H1 (cell line): Measurements from ENCODE around the gene ZNF66.
"Not testable (repeated sequence)": the region's sequence is repeated elsewhere in the genome, so short reads cannot be mapped to it uniquely, and the experiment has no call there.

Experiments used
- ASH2L ChIP-seq: fragments of 200-600, 300-600 bp; sonication (generic); IDR thresholded peaks from one replicate; pipeline ENCODE4 v1.7.1; 2017; ENCODE audit warnings: low read length
- BCL11A ChIP-seq, 2 experiments: IDR thresholded peaks; one replicate each; pipeline ENCODE4 v1.6.1; 2011; ENCODE audit warnings: low read depth in 2 of 2, low read length in 2 of 2, mild to moderate bottlenecking in 2 of 2
- CHD1 ChIP-seq: IDR thresholded peaks from 2 replicates; pipeline ENCODE4 v1.6.1; 2012; ENCODE audit warnings: low read depth, low read length, improper control_type of control experiment
- CHD2 ChIP-seq: IDR thresholded peaks from 2 replicates; pipeline ENCODE4 v1.6.1; 2012; ENCODE audit warnings: low read length, improper control_type of control experiment
- CTBP2 ChIP-seq: IDR thresholded peaks from 2 replicates; pipeline ENCODE4 v1.7.0; 2011; ENCODE audit warnings: borderline replicate concordance, mild to moderate bottlenecking, moderate library complexity, mixed read lengths, low read length; ENCODE audit not compliant: insufficient read depth, insufficient read length
- EGR1 ChIP-seq: IDR thresholded peaks from 2 replicates; pipeline ENCODE4 v1.6.1; 2011; ENCODE audit warnings: low read depth, low read length, borderline replicate concordance
- EP300 ChIP-seq, 2 experiments: IDR thresholded peaks; 1 replicate in 1 of 2; 2 replicates in 1 of 2; pipeline ENCODE4 v1.6.1; 2011 to 2012; ENCODE audit warnings: low read depth in 2 of 2, low read length in 2 of 2, mild to moderate bottlenecking in 2 of 2, borderline replicate concordance in 1 of 2, inconsistent platforms in 1 of 2, moderate library complexity in 1 of 2
- EZH2 ChIP-seq: fragments of 200-600 bp; sonication (generic); IDR thresholded peaks from 2 replicates; pipeline ENCODE4 v1.7.1; 2012; ENCODE audit warnings: low read depth, mild to moderate bottlenecking, moderate library complexity, low read length, inconsistent platforms; ENCODE audit not compliant: severe bottlenecking
- TAF1 ChIP-seq: IDR thresholded peaks from 2 replicates; pipeline ENCODE4 v1.6.1; 2011; ENCODE audit warnings: mild to moderate bottlenecking, low read depth, low read length
- TF ChIP-seq, protein P1 (sequence below), 3 experiments: IDR thresholded peaks; 1 replicate in 2 of 3; 2 replicates in 1 of 3; pipeline versions ENCODE4 v1.5.1 to v1.6.1; 2011; ENCODE audit warnings: low read length in 3 of 3, mild to moderate bottlenecking in 3 of 3, inconsistent platforms in 2 of 3, low read depth in 1 of 3, moderate library complexity in 1 of 3; ENCODE audit not compliant: insufficient read depth in 1 of 3; ENCODE audit errors: control extremely low read depth in 1 of 3
- TF ChIP-seq, protein P2 (sequence below): IDR thresholded peaks from 2 replicates; pipeline ENCODE4 v1.6.1; 2012; ENCODE audit warnings: inconsistent platforms

DNA sequence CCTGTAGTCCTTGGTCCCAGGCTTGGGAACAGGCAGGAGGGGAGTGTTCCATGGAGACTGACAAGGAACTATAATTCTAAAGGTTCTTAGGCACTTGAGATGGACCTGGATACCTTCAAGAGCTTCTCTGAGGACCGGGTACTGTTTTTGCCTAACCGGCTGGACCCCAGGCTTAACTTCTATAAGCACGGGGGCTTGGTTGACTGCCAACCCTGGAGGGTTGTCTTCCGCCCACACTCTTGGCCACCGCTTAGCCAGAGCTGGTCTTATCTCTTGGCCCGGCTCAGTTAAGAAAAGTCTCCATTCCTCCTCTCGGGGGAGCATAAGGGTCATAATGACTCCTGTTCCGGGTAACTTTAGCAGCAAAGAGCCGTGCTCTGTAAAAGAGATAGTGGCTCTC is 23.8 kb upstream of the ZNF66 start:
- not testable (repeated sequence) for TF ChIP-seq CTBP2; ASH2L; CHD1; EP300 (IDR thresholded peaks at IDR 0.05; ENCODE audit: borderline replicate concordance in 1 of 2, low read depth in 2 of 2, low read length in 2 of 2); BCL11A (IDR thresholded peaks at IDR 0.05; ENCODE audit: low read depth in 2 of 2, low read length in 2 of 2); TAF1; EZH2; CHD2; EGR1
- TF ChIP-seq, protein P1, sequence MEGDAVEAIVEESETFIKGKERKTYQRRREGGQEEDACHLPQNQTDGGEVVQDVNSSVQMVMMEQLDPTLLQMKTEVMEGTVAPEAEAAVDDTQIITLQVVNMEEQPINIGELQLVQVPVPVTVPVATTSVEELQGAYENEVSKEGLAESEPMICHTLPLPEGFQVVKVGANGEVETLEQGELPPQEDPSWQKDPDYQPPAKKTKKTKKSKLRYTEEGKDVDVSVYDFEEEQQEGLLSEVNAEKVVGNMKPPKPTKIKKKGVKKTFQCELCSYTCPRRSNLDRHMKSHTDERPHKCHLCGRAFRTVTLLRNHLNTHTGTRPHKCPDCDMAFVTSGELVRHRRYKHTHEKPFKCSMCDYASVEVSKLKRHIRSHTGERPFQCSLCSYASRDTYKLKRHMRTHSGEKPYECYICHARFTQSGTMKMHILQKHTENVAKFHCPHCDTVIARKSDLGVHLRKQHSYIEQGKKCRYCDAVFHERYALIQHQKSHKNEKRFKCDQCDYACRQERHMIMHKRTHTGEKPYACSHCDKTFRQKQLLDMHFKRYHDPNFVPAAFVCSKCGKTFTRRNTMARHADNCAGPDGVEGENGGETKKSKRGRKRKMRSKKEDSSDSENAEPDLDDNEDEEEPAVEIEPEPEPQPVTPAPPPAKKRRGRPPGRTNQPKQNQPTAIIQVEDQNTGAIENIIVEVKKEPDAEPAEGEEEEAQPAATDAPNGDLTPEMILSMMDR (IDR thresholded peaks at IDR 0.05; ENCODE audit: control extremely low read depth in 1 of 3, insufficient read depth in 1 of 3, low read depth in 1 of 3, low read length in 3 of 3), result not testable (repeated sequence)
- TF ChIP-seq, protein P2, sequence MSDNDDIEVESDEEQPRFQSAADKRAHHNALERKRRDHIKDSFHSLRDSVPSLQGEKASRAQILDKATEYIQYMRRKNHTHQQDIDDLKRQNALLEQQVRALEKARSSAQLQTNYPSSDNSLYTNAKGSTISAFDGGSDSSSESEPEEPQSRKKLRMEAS, result not testable (repeated sequence)
